ENCODE results near the gene S1PR4.

DNA sequence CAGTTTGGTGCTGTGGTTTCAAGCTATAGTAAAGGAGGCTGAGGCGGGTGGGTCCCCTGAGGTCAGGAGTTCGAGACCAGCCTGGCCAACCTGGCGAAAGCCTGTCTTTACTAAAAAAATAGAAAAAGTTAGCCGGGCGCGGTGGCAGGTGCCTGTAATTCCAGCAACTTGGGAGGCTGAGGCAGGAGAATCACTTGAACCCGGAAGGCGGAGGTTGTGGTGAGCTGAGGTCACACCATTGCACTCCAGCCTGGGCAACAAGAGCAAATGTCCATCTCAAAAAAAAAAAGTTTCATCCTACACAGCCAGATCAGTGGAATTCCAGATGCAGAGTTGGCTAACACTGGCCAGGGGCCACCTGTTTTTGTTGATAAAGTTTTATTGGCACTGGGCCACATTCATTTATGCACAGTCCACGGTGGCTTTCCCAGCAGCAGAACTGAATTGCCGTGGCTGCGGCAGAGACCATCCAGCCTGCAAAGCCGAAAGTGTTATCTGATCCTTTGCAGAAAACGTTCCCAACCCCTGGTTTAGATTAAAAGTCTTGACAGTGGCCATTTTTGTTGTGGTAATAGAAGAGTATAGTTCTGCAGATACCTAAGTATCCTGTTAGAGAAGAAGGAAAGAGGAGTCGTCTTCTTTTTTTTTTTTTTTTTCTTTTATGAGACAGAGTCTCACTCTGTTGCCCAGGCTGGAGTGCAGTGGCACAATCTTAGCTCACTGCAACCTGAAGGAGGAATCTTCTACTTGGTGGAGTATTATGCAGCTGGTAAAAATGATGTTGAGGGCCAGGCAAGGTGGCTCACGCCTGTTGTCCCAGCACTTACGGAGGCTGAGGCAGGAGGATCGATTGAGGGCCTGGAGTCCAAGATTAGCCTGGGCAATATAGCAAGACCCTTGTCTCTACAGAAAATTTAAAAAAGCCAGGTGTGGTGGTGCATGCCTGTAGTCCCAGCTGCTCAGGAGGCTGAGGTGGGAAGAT, 15.8 kb downstream of the S1PR4 start:
- no peak for TF ChIP-seq EZH2 (IDR thresholded peaks at IDR 0.05; ENCODE audit: insufficient read depth, poor library complexity, severe bottlenecking)
- TF ChIP-seq EZH2phosphoT487 (IDR thresholded peaks at IDR 0.05; ENCODE audit: insufficient read depth, low read depth): no peak
